GM23338 (cell line): ENCODE measurements around the gene TMEM242.

Experiments
- CREB1 ChIP-seq: fragments of 250-450 bp; sonication (Bioruptor Pico); IDR thresholded peaks from 2 replicates; pipeline ENCODE4 v1.5.0; 2020; ENCODE audit warnings: low read depth, mild to moderate bottlenecking, moderate library complexity
- CTCF ChIP-seq, 2 experiments: fragments of 200-600 bp in 1 of 2; sonication (generic) in 1 of 2; conservative IDR thresholded peaks; 2 replicates each; pipeline versions ENCODE4 v1.5.1 to v1.6.1; 2016 to 2017; ENCODE audit warnings: antibody characterized with exemption in 2 of 2, low read depth in 2 of 2, mild to moderate bottlenecking in 2 of 2, moderate library complexity in 1 of 2
- EZH2 ChIP-seq: fragments of 200-600 bp; sonication (generic); IDR thresholded peaks from one replicate; pipeline ENCODE4 v1.8.0; 2017; ENCODE audit warnings: antibody characterized with exemption, mild to moderate bottlenecking, low read depth; ENCODE audit not compliant: unreplicated experiment
- EZH2phosphoT487 ChIP-seq: fragments of 200-600 bp; sonication (generic); IDR thresholded peaks from one replicate; pipeline ENCODE4 v1.8.1; 2018; ENCODE audit warnings: antibody characterized with exemption; ENCODE audit not compliant: unreplicated experiment
- JUNB ChIP-seq: IDR thresholded peaks from one replicate; pipeline ENCODE4 v1.6.1; 2016; ENCODE audit warnings: antibody characterized with exemption; ENCODE audit not compliant: unreplicated experiment
- POLR2AphosphoS5 ChIP-seq: IDR thresholded peaks from 2 replicates; pipeline ENCODE4 v1.6.1; 2016; ENCODE audit warnings: antibody characterized with exemption, low read depth
- REST ChIP-seq: IDR thresholded peaks from one replicate; pipeline ENCODE4 v1.6.1; 2018; ENCODE audit warnings: antibody characterized with exemption; ENCODE audit not compliant: unreplicated experiment
- STAT1 ChIP-seq: IDR thresholded peaks from one replicate; pipeline ENCODE4 v1.6.1; 2016; ENCODE audit warnings: antibody characterized with exemption; ENCODE audit not compliant: unreplicated experiment
- ZNF331 ChIP-seq: fragments of 250-450 bp; sonication (Bioruptor Pico); IDR thresholded peaks from 2 replicates; pipeline ENCODE4 v1.5.0; 2020; ENCODE audit warnings: low read depth, mild to moderate bottlenecking, moderate library complexity
- TF ChIP-seq, protein P1 (sequence below): fragments of 250-450 bp; sonication (Bioruptor Pico); IDR thresholded peaks from 2 replicates; pipeline ENCODE4 v1.5.0; 2020; ENCODE audit warnings: mild to moderate bottlenecking, moderate library complexity
- TF ChIP-seq, protein P2 (sequence below): IDR thresholded peaks from 2 replicates; pipeline ENCODE4 v1.6.1; 2016; ENCODE audit warnings: antibody characterized with exemption

- no peak for TF ChIP-seq CTCF (conservative IDR thresholded peaks at IDR 0.05; ENCODE audit: low read depth in 2 of 2)
- TF ChIP-seq, protein P1, sequence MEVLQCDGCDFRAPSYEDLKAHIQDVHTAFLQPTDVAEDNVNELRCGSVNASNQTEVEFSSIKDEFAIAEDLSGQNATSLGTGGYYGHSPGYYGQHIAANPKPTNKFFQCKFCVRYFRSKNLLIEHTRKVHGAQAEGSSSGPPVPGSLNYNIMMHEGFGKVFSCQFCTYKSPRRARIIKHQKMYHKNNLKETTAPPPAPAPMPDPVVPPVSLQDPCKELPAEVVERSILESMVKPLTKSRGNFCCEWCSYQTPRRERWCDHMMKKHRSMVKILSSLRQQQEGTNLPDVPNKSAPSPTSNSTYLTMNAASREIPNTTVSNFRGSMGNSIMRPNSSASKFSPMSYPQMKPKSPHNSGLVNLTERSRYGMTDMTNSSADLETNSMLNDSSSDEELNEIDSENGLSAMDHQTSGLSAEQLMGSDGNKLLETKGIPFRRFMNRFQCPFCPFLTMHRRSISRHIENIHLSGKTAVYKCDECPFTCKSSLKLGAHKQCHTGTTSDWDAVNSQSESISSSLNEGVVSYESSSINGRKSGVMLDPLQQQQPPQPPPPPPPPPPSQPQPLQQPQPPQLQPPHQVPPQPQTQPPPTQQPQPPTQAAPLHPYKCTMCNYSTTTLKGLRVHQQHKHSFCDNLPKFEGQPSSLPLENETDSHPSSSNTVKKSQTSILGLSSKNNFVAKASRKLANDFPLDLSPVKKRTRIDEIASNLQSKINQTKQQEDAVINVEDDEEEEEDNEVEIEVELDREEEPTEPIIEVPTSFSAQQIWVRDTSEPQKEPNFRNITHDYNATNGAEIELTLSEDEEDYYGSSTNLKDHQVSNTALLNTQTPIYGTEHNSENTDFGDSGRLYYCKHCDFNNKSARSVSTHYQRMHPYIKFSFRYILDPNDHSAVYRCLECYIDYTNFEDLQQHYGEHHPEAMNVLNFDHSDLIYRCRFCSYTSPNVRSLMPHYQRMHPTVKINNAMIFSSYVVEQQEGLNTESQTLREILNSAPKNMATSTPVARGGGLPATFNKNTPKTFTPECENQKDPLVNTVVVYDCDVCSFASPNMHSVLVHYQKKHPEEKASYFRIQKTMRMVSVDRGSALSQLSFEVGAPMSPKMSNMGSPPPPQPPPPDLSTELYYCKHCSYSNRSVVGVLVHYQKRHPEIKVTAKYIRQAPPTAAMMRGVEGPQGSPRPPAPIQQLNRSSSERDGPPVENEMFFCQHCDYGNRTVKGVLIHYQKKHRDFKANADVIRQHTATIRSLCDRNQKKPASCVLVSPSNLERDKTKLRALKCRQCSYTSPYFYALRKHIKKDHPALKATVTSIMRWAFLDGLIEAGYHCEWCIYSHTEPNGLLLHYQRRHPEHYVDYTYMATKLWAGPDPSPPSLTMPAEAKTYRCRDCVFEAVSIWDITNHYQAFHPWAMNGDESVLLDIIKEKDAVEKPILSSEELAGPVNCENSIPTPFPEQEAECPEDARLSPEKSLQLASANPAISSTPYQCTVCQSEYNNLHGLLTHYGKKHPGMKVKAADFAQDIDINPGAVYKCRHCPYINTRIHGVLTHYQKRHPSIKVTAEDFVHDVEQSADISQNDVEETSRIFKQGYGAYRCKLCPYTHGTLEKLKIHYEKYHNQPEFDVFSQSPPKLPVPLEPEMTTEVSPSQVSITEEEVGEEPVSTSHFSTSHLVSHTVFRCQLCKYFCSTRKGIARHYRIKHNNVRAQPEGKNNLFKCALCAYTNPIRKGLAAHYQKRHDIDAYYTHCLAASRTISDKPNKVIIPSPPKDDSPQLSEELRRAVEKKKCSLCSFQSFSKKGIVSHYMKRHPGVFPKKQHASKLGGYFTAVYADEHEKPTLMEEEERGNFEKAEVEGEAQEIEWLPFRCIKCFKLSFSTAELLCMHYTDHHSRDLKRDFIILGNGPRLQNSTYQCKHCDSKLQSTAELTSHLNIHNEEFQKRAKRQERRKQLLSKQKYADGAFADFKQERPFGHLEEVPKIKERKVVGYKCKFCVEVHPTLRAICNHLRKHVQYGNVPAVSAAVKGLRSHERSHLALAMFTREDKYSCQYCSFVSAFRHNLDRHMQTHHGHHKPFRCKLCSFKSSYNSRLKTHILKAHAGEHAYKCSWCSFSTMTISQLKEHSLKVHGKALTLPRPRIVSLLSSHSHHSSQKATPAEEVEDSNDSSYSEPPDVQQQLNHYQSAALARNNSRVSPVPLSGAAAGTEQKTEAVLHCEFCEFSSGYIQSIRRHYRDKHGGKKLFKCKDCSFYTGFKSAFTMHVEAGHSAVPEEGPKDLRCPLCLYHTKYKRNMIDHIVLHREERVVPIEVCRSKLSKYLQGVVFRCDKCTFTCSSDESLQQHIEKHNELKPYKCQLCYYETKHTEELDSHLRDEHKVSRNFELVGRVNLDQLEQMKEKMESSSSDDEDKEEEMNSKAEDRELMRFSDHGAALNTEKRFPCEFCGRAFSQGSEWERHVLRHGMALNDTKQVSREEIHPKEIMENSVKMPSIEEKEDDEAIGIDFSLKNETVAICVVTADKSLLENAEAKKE (CRISPR knock-in tag) = no peak
- TF ChIP-seq EZH2 = no peak
- no peak for TF ChIP-seq STAT1
- no peak for TF ChIP-seq POLR2AphosphoS5
- TF ChIP-seq REST = no peak
- no peak for TF ChIP-seq EZH2phosphoT487
- no peak for TF ChIP-seq JUNB
- TF ChIP-seq, protein P2, sequence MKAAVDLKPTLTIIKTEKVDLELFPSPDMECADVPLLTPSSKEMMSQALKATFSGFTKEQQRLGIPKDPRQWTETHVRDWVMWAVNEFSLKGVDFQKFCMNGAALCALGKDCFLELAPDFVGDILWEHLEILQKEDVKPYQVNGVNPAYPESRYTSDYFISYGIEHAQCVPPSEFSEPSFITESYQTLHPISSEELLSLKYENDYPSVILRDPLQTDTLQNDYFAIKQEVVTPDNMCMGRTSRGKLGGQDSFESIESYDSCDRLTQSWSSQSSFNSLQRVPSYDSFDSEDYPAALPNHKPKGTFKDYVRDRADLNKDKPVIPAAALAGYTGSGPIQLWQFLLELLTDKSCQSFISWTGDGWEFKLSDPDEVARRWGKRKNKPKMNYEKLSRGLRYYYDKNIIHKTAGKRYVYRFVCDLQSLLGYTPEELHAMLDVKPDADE = no peak
- no peak for TF ChIP-seq ZNF331 (CRISPR knock-in tag)
- TF ChIP-seq CREB1 (CRISPR knock-in tag) = no peak
Measured at GRCh38 chr6:157280157-157280556, 43.2 kb downstream of the TMEM242 start.
